Memory B cell (primary cell): ENCODE data around the gene MTUS2.

ENCODE experiments used
- ATAC-seq: fragments of 150-1000 bp; cut with Tn5 transposase; 2 replicates; pipeline ENCODE4 v1.10.0; 2021; ENCODE audit warnings: low read depth, mild to moderate bottlenecking, moderate library complexity
- DNase-seq, 2 donors: peaks; one replicate each; pipeline ENCODE4 v3.0.0; 2022; ENCODE audit warnings: low spot score in 2 of 2
- H3K27ac Mint-ChIP-seq: one replicate; pipeline ENCODE4 v1.8.0; 2022; ENCODE audit warnings: mild to moderate bottlenecking, moderate library complexity, mixed read lengths
- H3K27me3 Mint-ChIP-seq: one replicate; pipeline ENCODE4 v1.8.0; 2022; ENCODE audit warnings: mixed read lengths
- H3K36me3 Mint-ChIP-seq: one replicate; pipeline ENCODE4 v1.8.0; 2022; ENCODE audit warnings: mild to moderate bottlenecking, mixed read lengths
- H3K4me1 Mint-ChIP-seq: one replicate; pipeline ENCODE4 v1.8.0; 2022; ENCODE audit warnings: mixed read lengths
- H3K4me3 Mint-ChIP-seq: one replicate; pipeline ENCODE4 v1.8.0; 2022; ENCODE audit warnings: mild to moderate bottlenecking, moderate library complexity, mixed read lengths
- H3K9me3 Mint-ChIP-seq: one replicate; pipeline ENCODE4 v1.8.0; 2022; ENCODE audit warnings: mixed read lengths

Gene MTUS2

DNA sequence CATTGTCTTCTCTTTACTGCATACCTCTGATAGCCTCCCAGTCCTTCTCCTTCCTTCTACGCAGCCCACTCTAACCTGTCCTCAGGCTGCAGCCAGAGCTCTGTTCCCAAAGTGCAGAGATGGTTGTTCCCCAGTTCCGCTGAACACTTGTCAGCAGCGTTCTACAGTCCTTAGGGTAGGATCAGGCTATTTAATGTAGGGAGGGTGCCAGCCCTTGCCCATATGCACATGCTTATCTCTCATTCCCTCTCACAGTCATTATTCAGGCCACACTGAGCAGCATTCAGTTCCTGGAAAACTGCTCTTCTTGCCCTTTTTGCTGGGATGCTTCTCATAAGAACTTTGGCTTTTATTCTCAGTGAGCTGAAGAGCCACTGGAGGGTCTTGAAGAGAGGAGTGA, 180.7 kb downstream of the MTUS2 start:
- Mint-ChIP-seq H3K4me1 (no peaks in the 10 kb centered on the region), H3K27me3 (peaks cover 7% of the 10 kb centered on the region), H3K27ac (no peak overlapping the region), H3K36me3 (peaks cover 2% of the 10 kb centered on the region), H3K4me3 (no peak overlapping the region), H3K9me3 (peaks cover 6% of the 10 kb centered on the region)
- no peak for ATAC-seq
- no peak for DNase-seq

DNA sequence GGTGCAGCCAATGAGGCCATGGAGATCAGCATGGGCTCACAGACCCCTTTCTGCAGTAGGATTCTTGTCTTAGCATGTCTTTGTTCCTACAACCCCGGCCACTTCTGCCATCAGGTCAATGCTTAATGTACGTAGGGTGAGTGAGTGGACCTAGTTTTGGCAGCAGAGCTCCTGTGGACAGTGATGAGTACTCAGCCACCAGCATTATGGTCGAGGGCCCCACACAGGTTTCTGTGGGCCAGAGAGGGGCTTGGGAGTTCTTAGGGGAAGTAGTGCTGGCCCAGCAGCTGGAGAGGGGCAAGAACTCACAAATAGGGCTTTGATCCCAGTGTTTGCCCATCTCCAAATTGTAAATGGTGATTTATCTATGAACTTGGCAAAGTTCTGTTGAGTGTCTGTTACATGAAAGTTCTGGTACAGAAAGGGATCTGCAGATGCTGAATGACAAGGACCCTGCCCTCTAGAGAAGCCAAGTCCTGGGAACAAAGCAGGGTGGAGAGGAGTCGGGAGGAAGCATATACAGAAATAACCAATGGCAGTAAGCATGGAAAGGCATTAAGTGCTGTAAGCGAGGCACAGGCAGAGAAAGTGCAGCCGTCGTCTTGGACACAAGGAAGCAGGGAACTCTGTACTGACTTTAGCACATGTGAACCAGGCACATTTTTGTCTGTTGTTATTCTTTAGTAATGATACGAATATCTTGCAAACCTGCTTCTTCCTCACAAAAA, 185.1 kb downstream of the MTUS2 start:
- Mint-ChIP-seq H3K27ac (no peak overlapping the region), H3K4me3 (no peak overlapping the region), H3K27me3 (peaks cover 3% of the 10 kb centered on the region), H3K4me1 (no peaks in the 10 kb centered on the region), H3K36me3 (peaks cover 2% of the 10 kb centered on the region), H3K9me3 (peaks cover 4% of the 10 kb centered on the region)
- no peak for ATAC-seq
- no peak for DNase-seq

DNA sequence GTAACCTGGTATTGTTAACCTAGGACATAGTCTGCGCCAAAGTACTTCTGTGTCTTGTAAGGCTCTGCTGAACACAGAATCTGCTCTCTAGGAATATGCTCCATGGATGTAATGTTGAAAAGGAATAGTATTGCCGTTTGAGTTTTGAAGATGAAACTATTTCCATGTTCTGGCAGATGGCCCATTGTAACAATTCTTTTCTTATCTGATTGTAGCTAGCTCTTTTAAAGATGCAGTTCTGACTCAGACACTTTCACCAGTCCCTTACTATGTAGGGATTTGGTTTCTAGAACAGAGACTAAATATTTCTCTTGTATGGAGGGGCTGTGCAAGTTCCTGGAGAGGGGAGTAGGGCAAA, 185.6 kb downstream of the MTUS2 start:
- Mint-ChIP-seq H3K4me3 (no peak overlapping the region), H3K4me1 (no peaks in the 10 kb centered on the region)
- no peak for ATAC-seq

DNA sequence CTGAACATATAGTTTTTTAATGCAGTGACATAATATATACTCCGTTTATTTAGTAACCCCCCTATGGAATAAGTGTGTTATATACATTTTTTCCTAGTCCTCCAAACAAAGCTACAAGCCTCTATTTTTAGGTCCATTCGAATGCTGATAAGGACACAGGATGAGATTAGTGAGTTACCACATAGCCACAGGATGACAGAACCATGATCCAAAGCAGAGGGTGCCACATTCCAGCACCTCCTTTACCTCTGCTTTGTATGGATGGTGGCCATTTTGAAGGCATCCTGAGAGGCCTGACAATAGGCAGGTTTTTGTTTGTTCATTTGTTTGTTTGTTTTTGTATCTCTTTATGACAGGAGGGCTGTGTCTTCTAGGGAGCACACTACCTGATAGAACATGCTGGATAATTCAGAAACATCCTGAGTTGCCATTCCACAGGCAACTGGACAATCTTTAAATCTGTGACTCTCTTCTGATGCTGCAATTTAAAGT, 186.3 kb downstream of the MTUS2 start:
- ATAC-seq = no peak
- Mint-ChIP-seq H3K4me3 (no peak overlapping the region), H3K27me3 (peaks cover 3% of the 10 kb centered on the region), H3K9me3 (no peaks in the 10 kb centered on the region), H3K27ac (no peak overlapping the region), H3K4me1 (no peaks in the 10 kb centered on the region), H3K36me3 (no peaks in the 10 kb centered on the region)
- no peak for DNase-seq

More for the DNA sequence above, 185.6 kb downstream of the MTUS2 start:
- DNase-seq = no peak
- H3K27me3 Mint-ChIP-seq = peaks cover 6% of the 10 kb centered on the region
- H3K27ac Mint-ChIP-seq = no peak overlapping the region
- peaks cover 2% of the 10 kb centered on the region for H3K9me3 Mint-ChIP-seq
- H3K36me3 Mint-ChIP-seq = peaks cover under 1% of the 10 kb centered on the region

DNA sequence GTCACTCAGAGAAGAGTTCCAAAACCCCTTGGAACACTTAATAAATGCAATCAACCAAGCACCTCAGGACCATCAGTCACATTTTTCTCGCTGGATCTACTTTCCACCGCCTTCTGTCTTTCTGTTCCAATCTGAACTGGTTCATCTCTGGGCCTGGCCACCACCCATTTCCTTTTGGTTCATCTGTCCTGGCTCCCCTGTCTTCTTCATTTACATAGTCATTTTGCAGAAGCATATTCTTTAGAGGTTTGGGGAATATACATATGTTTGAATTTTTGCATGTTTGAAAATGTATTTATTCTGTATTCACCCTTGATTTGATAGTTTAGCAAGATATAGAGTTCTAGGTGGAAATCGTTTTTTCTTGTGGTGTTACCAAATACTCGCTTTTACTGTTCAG, 188.2 kb downstream of the MTUS2 start:
- DNase-seq = no peak
- Mint-ChIP-seq H3K27ac (no peak overlapping the region), H3K27me3 (peaks cover 4% of the 10 kb centered on the region), H3K36me3 (no peaks in the 10 kb centered on the region), H3K4me3 (no peak overlapping the region), H3K9me3 (no peaks in the 10 kb centered on the region), H3K4me1 (no peaks in the 10 kb centered on the region)
- ATAC-seq = no peak

DNA sequence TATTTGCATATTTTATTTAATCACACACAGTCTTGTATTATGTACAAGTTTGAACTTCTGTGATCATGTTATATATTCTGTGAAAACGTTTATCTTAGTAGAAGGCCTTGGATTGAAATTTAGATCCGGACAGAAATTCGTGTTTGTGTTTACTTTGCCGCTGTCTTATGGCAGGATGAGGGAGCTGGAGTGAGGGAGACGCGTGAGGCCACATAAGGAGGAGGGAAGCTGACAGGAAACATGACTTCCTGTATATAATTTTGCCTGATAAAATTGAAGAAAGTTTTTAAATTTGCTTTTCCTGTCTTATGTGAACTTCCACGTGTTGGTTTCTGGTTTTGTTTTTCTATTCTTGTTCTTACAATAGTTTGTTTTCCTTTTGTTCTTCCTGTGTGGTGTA, 200.2 kb downstream of the MTUS2 start:
- Mint-ChIP-seq H3K4me1 (peaks cover 5% of the 10 kb centered on the region), H3K27ac (no peak overlapping the region), H3K27me3 (peaks cover 9% of the 10 kb centered on the region), H3K36me3 (no peaks in the 10 kb centered on the region), H3K9me3 (no peaks in the 10 kb centered on the region), H3K4me3 (no peak overlapping the region)
- DNase-seq = no peak
- ATAC-seq = no peak

DNA sequence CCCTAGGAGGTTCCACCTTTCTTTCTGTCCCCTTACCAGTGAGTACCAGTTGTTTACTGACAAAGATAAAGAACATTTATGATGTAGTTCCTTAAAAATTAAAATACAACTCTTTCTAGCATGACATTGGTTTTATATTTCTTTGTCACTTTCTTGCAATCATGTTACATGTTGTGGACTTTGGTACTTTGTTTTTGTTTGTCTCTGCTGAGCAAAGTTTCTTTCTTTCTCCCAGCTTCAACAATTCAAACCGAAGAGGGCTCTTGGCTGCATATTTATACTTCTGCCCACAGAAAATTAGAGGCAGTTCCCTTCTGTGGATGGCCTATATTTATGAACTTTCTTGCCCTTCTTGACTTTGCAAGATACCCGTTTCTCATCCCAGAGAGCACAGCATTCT, 201.2 kb downstream of the MTUS2 start:
- DNase-seq (no peak), ATAC-seq (no peak)
- peaks cover 9% of the 10 kb centered on the region for H3K27me3 Mint-ChIP-seq
- H3K4me3 Mint-ChIP-seq = no peak overlapping the region
- no peaks in the 10 kb centered on the region for H3K9me3 Mint-ChIP-seq
- H3K27ac Mint-ChIP-seq = no peak overlapping the region
- H3K36me3 Mint-ChIP-seq = no peaks in the 10 kb centered on the region
- peaks cover 5% of the 10 kb centered on the region for H3K4me1 Mint-ChIP-seq

DNA sequence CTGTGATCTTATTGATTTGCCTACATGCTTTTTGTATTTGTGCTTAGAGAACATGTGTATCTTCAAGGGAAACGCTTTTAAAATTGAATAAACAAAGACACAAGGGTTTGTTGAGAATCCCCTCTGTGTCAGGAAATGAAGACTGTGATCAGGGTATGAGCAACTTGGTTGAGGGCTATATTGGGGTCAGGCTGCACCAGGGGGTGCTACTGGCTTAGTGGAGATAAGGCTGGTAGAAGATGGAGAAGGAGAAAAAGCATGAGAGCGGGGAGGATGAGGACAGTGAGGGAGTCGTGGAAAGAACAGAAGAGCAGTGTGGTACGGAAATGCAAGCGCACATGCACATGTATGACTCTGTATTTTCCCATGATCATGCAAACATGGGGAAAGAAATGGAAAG, 201.6 kb downstream of the MTUS2 start:
- no peaks in the 10 kb centered on the region for H3K9me3 Mint-ChIP-seq
- no peak overlapping the region for H3K27ac Mint-ChIP-seq
- no peak overlapping the region for H3K4me3 Mint-ChIP-seq
- DNase-seq (no peak), ATAC-seq (no peak)
- H3K27me3 Mint-ChIP-seq = peaks cover 9% of the 10 kb centered on the region
- no peaks in the 10 kb centered on the region for H3K36me3 Mint-ChIP-seq
- H3K4me1 Mint-ChIP-seq = peaks cover 5% of the 10 kb centered on the region

DNA sequence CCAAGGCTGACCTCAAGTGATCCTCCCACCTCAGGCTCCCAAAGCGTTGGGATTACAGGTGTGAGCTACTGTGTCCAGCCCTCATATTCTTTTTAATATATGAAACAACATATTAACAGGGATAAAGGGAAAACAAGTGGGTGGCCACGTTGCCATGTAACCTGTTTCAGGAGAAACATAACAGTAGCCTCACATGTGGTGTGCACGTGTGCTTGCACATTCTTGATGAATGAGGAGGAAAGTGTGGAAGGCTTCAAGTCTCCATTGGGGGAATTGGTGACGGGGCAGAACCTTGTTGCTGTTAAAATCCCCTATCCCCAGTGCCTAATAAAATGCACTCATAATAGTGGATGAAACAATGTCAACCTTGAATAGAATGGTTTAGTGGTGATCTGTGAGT, 202.3 kb downstream of the MTUS2 start:
- ATAC-seq (no peak), DNase-seq (no peak)
- H3K36me3 Mint-ChIP-seq = no peaks in the 10 kb centered on the region
- peaks cover 9% of the 10 kb centered on the region for H3K27me3 Mint-ChIP-seq
- H3K27ac Mint-ChIP-seq = no peak overlapping the region
- no peak overlapping the region for H3K4me3 Mint-ChIP-seq
- no peaks in the 10 kb centered on the region for H3K9me3 Mint-ChIP-seq
- H3K4me1 Mint-ChIP-seq = peaks cover 5% of the 10 kb centered on the region

DNA sequence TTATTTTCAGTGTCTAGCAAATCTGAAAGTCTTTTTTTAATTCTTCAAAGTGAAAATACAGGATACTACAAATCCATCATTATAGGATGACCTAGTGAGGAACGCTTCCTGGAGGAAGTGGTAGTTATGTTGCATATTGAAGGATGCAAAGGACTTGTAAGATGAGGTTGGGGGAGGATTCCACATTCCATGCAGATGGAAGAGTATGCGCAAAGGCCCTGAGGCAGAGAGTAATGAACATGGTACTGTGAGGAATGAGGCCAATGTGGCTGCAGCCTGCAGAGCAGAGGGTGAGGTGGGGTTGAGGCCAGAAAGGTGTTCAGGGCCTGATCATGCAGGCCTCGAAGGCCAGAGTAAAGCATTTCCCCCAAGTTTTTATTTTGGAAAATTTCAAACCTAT, 202.8 kb downstream of the MTUS2 start:
- DNase-seq = no peak
- no peak for ATAC-seq
- H3K27ac Mint-ChIP-seq = no peak overlapping the region
- no peaks in the 10 kb centered on the region for H3K9me3 Mint-ChIP-seq
- H3K4me3 Mint-ChIP-seq = no peak overlapping the region
- no peaks in the 10 kb centered on the region for H3K36me3 Mint-ChIP-seq
- peaks cover 7% of the 10 kb centered on the region for H3K27me3 Mint-ChIP-seq
- H3K4me1 Mint-ChIP-seq = peaks cover 5% of the 10 kb centered on the region

DNA sequence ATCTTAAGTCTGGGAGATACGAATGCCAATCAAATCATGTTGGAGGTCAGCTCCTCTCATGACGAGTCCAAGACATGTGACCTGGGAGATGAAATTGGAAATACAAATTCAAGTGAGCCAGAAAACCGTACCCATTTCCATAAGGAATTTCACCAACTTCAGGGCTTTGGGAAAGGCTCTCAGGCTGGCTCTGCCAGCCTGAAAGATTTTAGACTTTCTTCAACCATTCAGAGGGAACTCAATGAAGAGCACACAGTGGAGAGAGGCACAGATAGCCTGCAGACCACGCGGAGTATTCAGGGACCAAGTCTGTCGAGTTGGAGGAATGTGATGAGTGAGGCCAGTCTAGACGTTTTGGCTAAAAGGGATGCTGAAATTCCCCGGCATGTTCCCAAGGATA, 204.6 kb downstream of the MTUS2 start:
- DNase-seq (no peak), ATAC-seq (no peak)
- Mint-ChIP-seq H3K4me3 (no peak overlapping the region), H3K9me3 (peaks cover 4% of the 10 kb centered on the region), H3K27me3 (peaks cover 7% of the 10 kb centered on the region), H3K27ac (no peak overlapping the region), H3K36me3 (no peaks in the 10 kb centered on the region), H3K4me1 (peaks cover 5% of the 10 kb centered on the region)

DNA sequence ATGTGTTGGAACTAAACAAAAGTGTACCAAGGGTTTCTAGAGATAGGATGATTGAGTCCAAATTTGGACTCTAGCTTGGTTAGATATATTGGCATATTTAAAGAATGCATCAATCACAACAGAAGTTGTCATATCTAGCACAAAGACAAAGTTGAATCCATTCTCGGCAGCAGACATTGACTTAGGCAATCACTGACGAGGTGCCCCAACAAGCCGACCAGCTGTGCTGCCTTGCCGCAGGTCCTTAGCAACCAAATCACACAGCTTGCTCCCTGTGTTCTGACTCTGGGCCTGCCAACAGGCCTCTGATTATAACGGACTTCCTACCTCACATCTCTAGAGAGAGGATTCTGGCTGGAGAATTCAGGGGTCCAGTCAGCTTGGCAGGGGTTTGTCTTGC, 208.7 kb downstream of the MTUS2 start:
- H3K9me3 Mint-ChIP-seq = peaks cover 4% of the 10 kb centered on the region

DNA sequence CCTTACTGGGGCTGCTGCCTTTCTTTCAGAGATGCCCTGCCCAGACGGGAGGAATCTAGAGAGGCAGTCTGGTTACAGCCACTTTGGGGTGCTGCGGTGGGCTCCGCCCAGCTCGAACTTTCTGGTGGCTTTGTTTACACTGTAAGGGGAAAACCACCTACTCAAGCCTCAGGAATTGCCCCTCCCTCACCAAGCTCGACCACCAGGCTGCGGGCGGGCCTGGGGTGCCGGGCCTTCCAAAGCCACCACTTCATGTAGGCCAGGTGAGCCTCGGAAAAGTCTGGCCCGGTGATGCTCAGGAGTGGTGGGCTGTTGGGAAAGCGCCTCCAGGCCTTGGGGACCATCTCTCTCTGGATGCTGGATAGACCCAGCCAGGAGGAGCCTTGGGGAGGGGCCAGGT, 218.6 kb downstream of the MTUS2 start:
- DNase-seq = no peak
- peaks cover 4% of the 10 kb centered on the region for H3K27me3 Mint-ChIP-seq
- no peak overlapping the region for H3K27ac Mint-ChIP-seq
- no peaks in the 10 kb centered on the region for H3K9me3 Mint-ChIP-seq
- H3K36me3 Mint-ChIP-seq = no peaks in the 10 kb centered on the region
- no peaks in the 10 kb centered on the region for H3K4me1 Mint-ChIP-seq
- no peak overlapping the region for H3K4me3 Mint-ChIP-seq
- ATAC-seq = no peak

More for the DNA sequence above, 208.7 kb downstream of the MTUS2 start:
- Mint-ChIP-seq H3K4me1 (no peaks in the 10 kb centered on the region), H3K36me3 (no peaks in the 10 kb centered on the region), H3K27ac (no peak overlapping the region), H3K27me3 (peaks cover 4% of the 10 kb centered on the region), H3K4me3 (no peak overlapping the region)
- no peak for ATAC-seq
- DNase-seq = no peak

DNA sequence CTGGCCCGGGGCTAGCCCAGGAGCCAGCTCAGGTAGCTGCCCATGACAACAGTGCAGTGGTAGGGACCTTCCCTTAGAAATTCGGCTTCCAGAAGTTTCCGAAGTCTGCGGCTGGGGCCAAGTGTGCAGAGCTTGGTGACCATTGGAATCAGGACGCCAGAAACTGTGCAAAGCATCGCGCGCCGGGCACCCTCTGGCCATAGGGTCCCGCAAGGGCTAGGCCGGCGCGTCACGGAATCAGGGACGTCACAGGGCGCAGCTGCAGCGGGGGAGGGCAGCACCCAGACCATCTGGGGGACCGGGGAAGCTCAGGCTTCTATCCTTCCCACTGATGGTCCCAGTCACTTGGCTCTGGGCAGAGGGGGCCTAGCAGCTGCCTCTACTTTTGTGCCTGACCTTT, 219.1 kb downstream of the MTUS2 start:
- Mint-ChIP-seq H3K36me3 (no peaks in the 10 kb centered on the region), H3K4me1 (no peaks in the 10 kb centered on the region), H3K4me3 (no peak overlapping the region), H3K27me3 (peaks cover 2% of the 10 kb centered on the region), H3K9me3 (peaks cover 1% of the 10 kb centered on the region), H3K27ac (no peak overlapping the region)
- no peak for DNase-seq
- ATAC-seq = no peak

DNA sequence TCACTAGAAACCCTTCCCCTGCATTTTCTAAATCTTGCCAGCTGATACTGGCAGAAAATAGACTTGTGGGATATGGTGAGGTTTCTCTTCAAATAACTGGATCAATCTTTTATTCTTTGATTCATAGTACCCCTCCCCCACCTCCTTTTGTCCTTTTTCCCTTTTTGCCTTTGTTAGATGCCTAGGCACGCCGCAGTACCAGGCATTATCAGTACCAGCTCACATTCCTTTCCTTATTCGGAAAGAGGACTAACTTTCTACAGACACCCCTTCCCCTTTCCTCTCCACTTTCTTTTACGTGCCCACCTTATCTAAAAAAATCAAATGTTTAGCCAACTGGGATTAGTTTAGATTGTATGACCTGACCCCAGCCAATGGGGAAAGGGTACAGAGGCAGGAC, 226.4 kb downstream of the MTUS2 start:
- Mint-ChIP-seq H3K27me3 (peaks cover 3% of the 10 kb centered on the region), H3K27ac (no peak overlapping the region)

More for the DNA sequence above, 226.4 kb downstream of the MTUS2 start:
- no peak overlapping the region for H3K4me3 Mint-ChIP-seq
- no peak for DNase-seq
- no peak for ATAC-seq
- peaks cover 8% of the 10 kb centered on the region for H3K9me3 Mint-ChIP-seq
- H3K4me1 Mint-ChIP-seq = no peaks in the 10 kb centered on the region
- H3K36me3 Mint-ChIP-seq = no peaks in the 10 kb centered on the region
